ENCODE measurements around the gene MED25. TPM values are rescaled to one million over a fixed set of nuclear protein-coding genes. Genes with fewer than 3 reads are reported as not detected.
A peak's percentile ranks its signal among the peaks of the same experiment; 100 is the strongest.

Gene MED25
- total and polyA plus RNA-seq, 9 of the 15 experiments (the other 6 are each of a cell fraction or from before 2014, with no cell fraction given), result 4.1 to 93.9 (median 19.3) TPM

DNA sequence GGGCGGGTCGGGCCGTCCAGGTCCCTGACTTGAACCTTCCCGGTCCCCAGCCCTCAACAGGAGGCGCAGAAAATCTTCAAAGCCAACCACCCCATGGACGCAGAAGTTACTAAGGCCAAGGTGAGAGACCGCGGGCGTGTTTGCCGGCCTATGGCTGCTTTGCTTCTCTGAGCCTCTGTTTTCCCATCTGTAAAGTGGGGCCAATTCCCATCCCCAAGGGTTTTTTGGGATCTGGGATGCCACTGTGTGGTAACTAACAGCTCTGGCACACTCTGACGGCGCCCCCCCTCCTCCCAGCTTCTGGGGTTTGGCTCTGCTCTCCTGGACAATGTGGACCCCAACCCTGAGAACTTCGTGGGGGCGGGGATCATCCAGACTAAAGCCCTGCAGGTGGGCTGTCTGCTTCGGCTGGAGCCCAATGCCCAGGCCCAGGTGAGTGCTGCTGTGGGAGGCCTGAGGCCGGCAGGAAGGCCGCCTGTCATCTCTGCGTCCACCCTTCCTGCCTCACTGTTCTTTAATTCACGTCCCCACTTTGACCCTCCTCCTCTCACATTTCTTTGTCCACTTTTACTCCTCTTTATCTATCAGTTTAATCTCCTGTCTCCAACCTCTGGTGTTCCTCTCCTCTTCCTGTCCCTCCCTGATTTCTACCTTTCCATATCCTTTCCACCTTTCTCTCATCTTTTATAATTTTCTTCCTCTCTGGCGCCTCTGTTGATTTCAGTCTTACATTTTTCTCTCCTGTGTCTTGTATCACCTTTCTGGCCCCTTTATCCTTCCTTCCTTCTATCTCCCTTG lies 12.1 kb upstream of the MED25 start:
- Histone ChIP-seq H3K4me1 (replicated peaks in 1 of 2; ENCODE audit: control insufficient read depth in 2 of 2, insufficient read depth in 2 of 2, low read length in 2 of 2) (peaks cover 25 to 70% of the 10 kb centered on the region in 2 experiments), H4K20me1 (replicated peaks; ENCODE audit: control insufficient read depth, insufficient read depth, low read length) (peaks cover 5% of the 10 kb centered on the region), H3K9me3 (replicated peaks; ENCODE audit: control insufficient read depth, insufficient read depth, low read depth, low read length) (no peaks in the 10 kb centered on the region), H3K9ac (ENCODE audit: insufficient read depth in 1 of 2, low read depth in 2 of 2, low read length in 2 of 2) (peak overlapping the region in 1 of 2 experiments; percentile 8; a peak in 1 of 4 replicates), H3K4me2 (ENCODE audit: insufficient read depth, low read length) (no peak overlapping the region), H2AFZ (ENCODE audit: low read depth, low read length) (no peak overlapping the region), H3K36me3 (ENCODE audit: control insufficient read depth, insufficient read depth, low read length) (peaks cover 68% of the 10 kb centered on the region), H3K9me1 (ENCODE audit: control insufficient read depth, insufficient read depth, low read length) (no peaks in the 10 kb centered on the region), H3K27ac (ENCODE audit: extremely low read depth, low read depth, low read length) (0 out of 3 replicates have a peak overlapping the region, but pooled peaks have one; percentile 39), H3K4me3 (no peak overlapping the region), H3K27me3 (ENCODE audit: control insufficient read depth in 2 of 2, insufficient read depth in 2 of 2, low read length in 2 of 2) (no peaks in the 10 kb centered on the region), H3K79me2 (ENCODE audit: control insufficient read depth, insufficient read depth, low read length) (no peaks in the 10 kb centered on the region)
- ChIA-PET POLR2A (interaction anchor here (1.4 kb wide), 1 partner anchor 22 kb away, joined by 4 read pairs; no protein-coding TSS in a partner anchor), CTCF (ENCODE audit: low intra/inter-chr PET ratio) (no interaction called here)
- ATAC-seq (no peak), FAIRE-seq (no peak), DNase-seq (ENCODE audit: extremely low read depth in 1 of 4, low spot score in 3 of 4) (no peak)
- intact Hi-C loops (cut with micrococcal nuclease) (loop anchor here (5.0 kb wide), 1 partner anchor 39 kb away; the partner anchor contains the start of gene AP2A1), in situ Hi-C loops (cut with MboI) (no loop called here)
- BruUV-seq (replicated peaks), result no TSS peak
- 84% methylated on average over 14 of the region's 20 CpGs for WGBS (ENCODE audit: insufficient coverage, low coverage, missing lambda C conversion rate)
- TF ChIP-seq ZNF146 (CRISPR knock-in tag; IDR thresholded peaks at IDR 0.05; ENCODE audit: unreplicated experiment) (no peak), ZNF77 (CRISPR knock-in tag; IDR thresholded peaks at IDR 0.05) (no peak), CGGBP1 (CRISPR knock-in tag; IDR thresholded peaks at IDR 0.05) (no peak), EZH2 (IDR thresholded peaks at IDR 0.05; ENCODE audit: borderline replicate concordance, low read depth, low read length) (no peak), NEUROD1 (IDR thresholded peaks at IDR 0.05; ENCODE audit: borderline replicate concordance, low read depth, low read length, partially characterized antibody) (no peak), CHD4 (IDR thresholded peaks at IDR 0.05; ENCODE audit: insufficient read depth, insufficient replicate concordance, low read depth, low read length, poor library complexity, severe bottlenecking) (peak; percentile 32), ADNP (tag; IDR thresholded peaks at IDR 0.05) (peak; percentile 97), HNRNPH1 (optimal IDR thresholded peaks at IDR 0.05; ENCODE audit: low read depth, low read length) (no peak), POLR2AphosphoS2 (IDR thresholded peaks at IDR 0.05; ENCODE audit: low read length) (no peak), POU5F1 (IDR thresholded peaks at IDR 0.05; ENCODE audit: borderline replicate concordance, low read depth, low read length, partially characterized antibody) (no peak), ETS2 (tag; IDR thresholded peaks at IDR 0.05; ENCODE audit: borderline replicate concordance, poor library complexity, severe bottlenecking) (no peak), SAFB (IDR thresholded peaks at IDR 0.05; ENCODE audit: borderline replicate concordance, low read depth, low read length) (no peak), RBM14 (IDR thresholded peaks at IDR 0.05; ENCODE audit: borderline replicate concordance, insufficient read depth, low read depth, low read length) (no peak), SMC3 (conservative IDR thresholded peaks at IDR 0.05; ENCODE audit: insufficient read depth, low read depth, low read length) (no peak), TFE3 (CRISPR knock-in tag; IDR thresholded peaks at IDR 0.05) (no peak), NFRKB (IDR thresholded peaks at IDR 0.05; ENCODE audit: low read depth) (no peak)
- TF ChIP-seq, protein P1, sequence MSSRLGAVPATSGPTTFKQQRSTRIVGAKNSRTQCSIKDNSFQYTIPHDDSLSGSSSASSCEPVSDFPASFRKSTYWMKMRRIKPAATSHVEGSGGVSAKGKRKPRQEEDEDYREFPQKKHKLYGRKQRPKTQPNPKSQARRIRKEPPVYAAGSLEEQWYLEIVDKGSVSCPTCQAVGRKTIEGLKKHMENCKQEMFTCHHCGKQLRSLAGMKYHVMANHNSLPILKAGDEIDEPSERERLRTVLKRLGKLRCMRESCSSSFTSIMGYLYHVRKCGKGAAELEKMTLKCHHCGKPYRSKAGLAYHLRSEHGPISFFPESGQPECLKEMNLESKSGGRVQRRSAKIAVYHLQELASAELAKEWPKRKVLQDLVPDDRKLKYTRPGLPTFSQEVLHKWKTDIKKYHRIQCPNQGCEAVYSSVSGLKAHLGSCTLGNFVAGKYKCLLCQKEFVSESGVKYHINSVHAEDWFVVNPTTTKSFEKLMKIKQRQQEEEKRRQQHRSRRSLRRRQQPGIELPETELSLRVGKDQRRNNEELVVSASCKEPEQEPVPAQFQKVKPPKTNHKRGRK (tag; IDR thresholded peaks at IDR 0.05), result no peak

All from K562 (cell line).